Effector memory CD4-positive, alpha-beta T cell (primary cell): Measurements from ENCODE around the gene DUSP2.

ENCODE experiments used
- DNase-seq, 3 donors: peaks; one replicate each; pipeline ENCODE4 v3.0.0-alpha.2; 2020
- H3K27ac ChIP-seq: 2 replicates; pipeline ENCODE4 v1.7.0; 2013; ENCODE audit warnings: mild to moderate bottlenecking, low read length, moderate library complexity; ENCODE audit not compliant: insufficient read depth, poor library complexity, severe bottlenecking
- H3K27me3 ChIP-seq: replicated peaks from 2 replicates; pipeline ENCODE4 v1.7.0; 2013; ENCODE audit warnings: mild to moderate bottlenecking, low read length; ENCODE audit not compliant: insufficient read depth, control insufficient read depth, poor library complexity, severe bottlenecking
- H3K36me3 ChIP-seq: 2 replicates; pipeline ENCODE4 v1.7.0; 2013; ENCODE audit warnings: mild to moderate bottlenecking, low read length, moderate library complexity; ENCODE audit not compliant: control insufficient read depth, insufficient read depth
- H3K4me1 ChIP-seq: 2 replicates; pipeline ENCODE4 v1.7.0; 2013; ENCODE audit warnings: low read length, mild to moderate bottlenecking; ENCODE audit not compliant: control insufficient read depth, insufficient read depth, poor library complexity, severe bottlenecking
- H3K4me3 ChIP-seq: 2 replicates; pipeline ENCODE4 v1.7.0; 2013; ENCODE audit warnings: low read length, low read depth, mild to moderate bottlenecking; ENCODE audit not compliant: insufficient read depth, poor library complexity, severe bottlenecking
- H3K9me3 ChIP-seq: 2 replicates; pipeline ENCODE4 v1.7.0; 2013; ENCODE audit warnings: mild to moderate bottlenecking, low read length, moderate library complexity; ENCODE audit not compliant: control insufficient read depth

Gene DUSP2

GRCh38 chr2:96140941-96141623, 4.2 kb downstream of the DUSP2 start:
- Histone ChIP-seq H3K4me1 (peaks cover 26% of the 10 kb centered on the region), H3K36me3 (peaks cover 12% of the 10 kb centered on the region), H3K9me3 (no peaks in the 10 kb centered on the region), H3K4me3 (no peak overlapping the region), H3K27ac (no peak overlapping the region), H3K27me3 (no peaks in the 10 kb centered on the region)
- DNase-seq = no peak

GRCh38 chr2:96139181-96139758, 6.0 kb downstream of the DUSP2 start:
- peaks cover 20% of the 10 kb centered on the region for H3K4me1 ChIP-seq
- H3K27ac ChIP-seq = no peak overlapping the region
- H3K9me3 ChIP-seq = no peaks in the 10 kb centered on the region
- no peak for DNase-seq
- H3K36me3 ChIP-seq = peaks cover 12% of the 10 kb centered on the region
- no peak overlapping the region for H3K4me3 ChIP-seq
- H3K27me3 ChIP-seq = no peaks in the 10 kb centered on the region

- peak in 2 of 3 donors; percentile 39 to 54 for DNase-seq
- Histone ChIP-seq H3K36me3 (peaks cover 7% of the 10 kb centered on the region), H3K27ac (no peak within 1 kb of the TSS), H3K27me3 (no peaks in the 10 kb centered on the region), H3K9me3 (no peaks in the 10 kb centered on the region), H3K4me1 (peaks cover 12% of the 10 kb centered on the region), H3K4me3 (no peak within 1 kb of the TSS)
These were observed 6.8 kb downstream of the DUSP2 start, which contains the start of gene ASTL for GRCh38 chr2:96138179-96139145. Gene ASTL (minus strand): TSS chr2:96138502. CDS start chr2:96138436, 66 bp downstream.

GRCh38 chr2:96137321-96138178, 7.7 kb downstream of the DUSP2 start:
- no peak overlapping the region for H3K27ac ChIP-seq
- DNase-seq = no peak
- H3K27me3 ChIP-seq = no peaks in the 10 kb centered on the region
- H3K4me3 ChIP-seq = no peak overlapping the region
- no peaks in the 10 kb centered on the region for H3K36me3 ChIP-seq
- no peaks in the 10 kb centered on the region for H3K9me3 ChIP-seq
- peaks cover 3% of the 10 kb centered on the region for H3K4me1 ChIP-seq

GRCh38 chr2:96136129-96136720, 9.0 kb downstream of the DUSP2 start:
- Histone ChIP-seq H3K27ac (no peak overlapping the region), H3K36me3 (no peaks in the 10 kb centered on the region), H3K4me3 (no peak overlapping the region), H3K27me3 (no peaks in the 10 kb centered on the region), H3K4me1 (no peaks in the 10 kb centered on the region), H3K9me3 (no peaks in the 10 kb centered on the region)
- DNase-seq = no peak

GRCh38 chr2:96135621-96136020, 9.6 kb downstream of the DUSP2 start:
- no peak for DNase-seq
- no peak overlapping the region for H3K4me3 ChIP-seq
- H3K36me3 ChIP-seq = no peaks in the 10 kb centered on the region
- H3K27ac ChIP-seq = no peak overlapping the region
- no peaks in the 10 kb centered on the region for H3K27me3 ChIP-seq
- H3K4me1 ChIP-seq = no peaks in the 10 kb centered on the region
- H3K9me3 ChIP-seq = no peaks in the 10 kb centered on the region

GRCh38 chr2:96135171-96135570, 10.1 kb downstream of the DUSP2 start:
- DNase-seq = no peak
- H3K27me3 ChIP-seq = no peaks in the 10 kb centered on the region

GRCh38 chr2:96134421-96134820, 10.8 kb downstream of the DUSP2 start:
- no peaks in the 10 kb centered on the region for H3K4me1 ChIP-seq

More at GRCh38 chr2:96135171-96135570, 10.1 kb downstream of the DUSP2 start:
- no peaks in the 10 kb centered on the region for H3K4me1 ChIP-seq
- H3K27ac ChIP-seq = no peak overlapping the region
- no peak overlapping the region for H3K4me3 ChIP-seq
- H3K36me3 ChIP-seq = no peaks in the 10 kb centered on the region
- H3K9me3 ChIP-seq = no peaks in the 10 kb centered on the region

More at GRCh38 chr2:96134421-96134820, 10.8 kb downstream of the DUSP2 start:
- H3K36me3 ChIP-seq = no peaks in the 10 kb centered on the region
- no peaks in the 10 kb centered on the region for H3K9me3 ChIP-seq
- no peak overlapping the region for H3K27ac ChIP-seq
- H3K4me3 ChIP-seq = no peak overlapping the region
- DNase-seq = no peak
- no peaks in the 10 kb centered on the region for H3K27me3 ChIP-seq
